ENCODE data around the gene CACNB1.

CACNB1 gene

GRCh38 chr17:39123627-39124026 is 73.8 kb downstream of the CACNB1 start:
- no peak for DNase-seq (ENCODE audit: low spot score)

Measured in RKO (cell line).